Transverse colon (tissue), 3 donors: ENCODE measurements around the gene RAPGEF6.

ENCODE experiments used
- EP300 ChIP-seq: sonication (generic); formaldehyde crosslinking; IDR thresholded peaks from one replicate; pipeline ENCODE4 v1.6.1; 2017; ENCODE audit warnings: antibody characterized with exemption, low read depth
- TF ChIP-seq, protein P1 (sequence below), 5 experiments: fragments of 200-600 bp in 3 of 5; fragments of 450-650 bp in 2 of 5; sonication (generic) in 3 of 5; IDR thresholded peaks; 1 replicate in 2 of 5; 2 replicates in 3 of 5; pipeline ENCODE4 v1.5.1; 2016 to 2017; ENCODE audit warnings: antibody characterized with exemption in 5 of 5, inconsistent platforms in 3 of 5, mild to moderate bottlenecking in 2 of 5, moderate library complexity in 1 of 5

DNA sequence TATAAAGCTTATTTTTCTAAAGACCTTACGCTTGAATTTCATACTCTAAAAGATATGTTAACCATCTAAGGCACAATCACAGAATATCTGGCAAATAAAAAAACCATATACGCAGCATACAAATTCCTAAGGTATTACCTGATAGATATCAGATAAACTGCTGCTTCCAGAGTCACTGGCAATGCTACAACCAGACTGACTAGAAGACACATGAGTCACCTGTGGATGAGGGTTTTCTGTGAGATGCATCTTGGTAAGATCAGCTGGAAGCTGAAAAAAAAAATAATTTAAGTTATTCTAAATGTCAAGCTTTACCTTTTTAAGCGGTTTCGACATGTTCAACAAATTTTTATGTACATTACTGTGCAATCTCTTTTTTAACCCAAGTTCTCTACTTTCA, 113.8 kb downstream of the RAPGEF6 start:
- TF ChIP-seq, protein P1, sequence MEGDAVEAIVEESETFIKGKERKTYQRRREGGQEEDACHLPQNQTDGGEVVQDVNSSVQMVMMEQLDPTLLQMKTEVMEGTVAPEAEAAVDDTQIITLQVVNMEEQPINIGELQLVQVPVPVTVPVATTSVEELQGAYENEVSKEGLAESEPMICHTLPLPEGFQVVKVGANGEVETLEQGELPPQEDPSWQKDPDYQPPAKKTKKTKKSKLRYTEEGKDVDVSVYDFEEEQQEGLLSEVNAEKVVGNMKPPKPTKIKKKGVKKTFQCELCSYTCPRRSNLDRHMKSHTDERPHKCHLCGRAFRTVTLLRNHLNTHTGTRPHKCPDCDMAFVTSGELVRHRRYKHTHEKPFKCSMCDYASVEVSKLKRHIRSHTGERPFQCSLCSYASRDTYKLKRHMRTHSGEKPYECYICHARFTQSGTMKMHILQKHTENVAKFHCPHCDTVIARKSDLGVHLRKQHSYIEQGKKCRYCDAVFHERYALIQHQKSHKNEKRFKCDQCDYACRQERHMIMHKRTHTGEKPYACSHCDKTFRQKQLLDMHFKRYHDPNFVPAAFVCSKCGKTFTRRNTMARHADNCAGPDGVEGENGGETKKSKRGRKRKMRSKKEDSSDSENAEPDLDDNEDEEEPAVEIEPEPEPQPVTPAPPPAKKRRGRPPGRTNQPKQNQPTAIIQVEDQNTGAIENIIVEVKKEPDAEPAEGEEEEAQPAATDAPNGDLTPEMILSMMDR (IDR thresholded peaks at IDR 0.05): no peak
- no peak for TF ChIP-seq EP300
